ENCODE measurements around the gene AGO3.

DNA sequence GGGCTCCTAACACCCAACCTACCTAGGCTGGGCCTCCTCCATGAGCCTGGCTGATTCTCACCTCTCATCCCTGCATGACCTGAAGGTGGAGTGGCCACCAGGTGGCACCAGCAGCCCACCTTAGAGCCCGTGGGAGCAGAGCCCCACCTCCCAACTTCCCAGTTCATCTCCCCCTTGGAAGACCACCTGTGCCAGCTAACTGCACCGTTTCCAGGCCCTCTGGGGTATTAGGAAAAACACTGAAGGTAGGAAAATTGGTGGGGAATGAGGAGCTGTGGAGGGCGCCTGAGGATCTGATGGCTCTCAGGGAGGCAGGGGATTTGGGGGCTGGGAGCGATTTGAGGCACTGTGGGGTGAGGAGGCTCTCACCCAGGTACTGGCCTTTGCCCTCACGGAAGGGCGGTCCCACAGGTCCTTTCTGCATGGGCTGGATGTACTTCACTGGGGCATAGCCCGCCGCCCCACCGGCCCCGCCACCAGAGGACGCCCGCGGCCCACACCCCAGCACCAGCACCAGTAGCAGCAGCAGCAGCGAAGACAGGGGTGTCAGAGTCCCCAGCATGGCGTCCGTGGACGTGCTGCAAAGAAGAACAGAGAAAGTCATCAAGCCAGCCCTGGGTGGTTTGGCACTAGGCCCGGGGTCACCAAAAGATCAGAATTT, 168.9 kb downstream of the AGO3 start:
- no peak for TF ChIP-seq MAX (IDR thresholded peaks at IDR 0.05)
- TF ChIP-seq, protein P1, sequence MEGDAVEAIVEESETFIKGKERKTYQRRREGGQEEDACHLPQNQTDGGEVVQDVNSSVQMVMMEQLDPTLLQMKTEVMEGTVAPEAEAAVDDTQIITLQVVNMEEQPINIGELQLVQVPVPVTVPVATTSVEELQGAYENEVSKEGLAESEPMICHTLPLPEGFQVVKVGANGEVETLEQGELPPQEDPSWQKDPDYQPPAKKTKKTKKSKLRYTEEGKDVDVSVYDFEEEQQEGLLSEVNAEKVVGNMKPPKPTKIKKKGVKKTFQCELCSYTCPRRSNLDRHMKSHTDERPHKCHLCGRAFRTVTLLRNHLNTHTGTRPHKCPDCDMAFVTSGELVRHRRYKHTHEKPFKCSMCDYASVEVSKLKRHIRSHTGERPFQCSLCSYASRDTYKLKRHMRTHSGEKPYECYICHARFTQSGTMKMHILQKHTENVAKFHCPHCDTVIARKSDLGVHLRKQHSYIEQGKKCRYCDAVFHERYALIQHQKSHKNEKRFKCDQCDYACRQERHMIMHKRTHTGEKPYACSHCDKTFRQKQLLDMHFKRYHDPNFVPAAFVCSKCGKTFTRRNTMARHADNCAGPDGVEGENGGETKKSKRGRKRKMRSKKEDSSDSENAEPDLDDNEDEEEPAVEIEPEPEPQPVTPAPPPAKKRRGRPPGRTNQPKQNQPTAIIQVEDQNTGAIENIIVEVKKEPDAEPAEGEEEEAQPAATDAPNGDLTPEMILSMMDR (IDR thresholded peaks at IDR 0.05; ENCODE audit: low read depth, low read length, missing input control) = peak; percentile 77
- TF ChIP-seq, protein P2, sequence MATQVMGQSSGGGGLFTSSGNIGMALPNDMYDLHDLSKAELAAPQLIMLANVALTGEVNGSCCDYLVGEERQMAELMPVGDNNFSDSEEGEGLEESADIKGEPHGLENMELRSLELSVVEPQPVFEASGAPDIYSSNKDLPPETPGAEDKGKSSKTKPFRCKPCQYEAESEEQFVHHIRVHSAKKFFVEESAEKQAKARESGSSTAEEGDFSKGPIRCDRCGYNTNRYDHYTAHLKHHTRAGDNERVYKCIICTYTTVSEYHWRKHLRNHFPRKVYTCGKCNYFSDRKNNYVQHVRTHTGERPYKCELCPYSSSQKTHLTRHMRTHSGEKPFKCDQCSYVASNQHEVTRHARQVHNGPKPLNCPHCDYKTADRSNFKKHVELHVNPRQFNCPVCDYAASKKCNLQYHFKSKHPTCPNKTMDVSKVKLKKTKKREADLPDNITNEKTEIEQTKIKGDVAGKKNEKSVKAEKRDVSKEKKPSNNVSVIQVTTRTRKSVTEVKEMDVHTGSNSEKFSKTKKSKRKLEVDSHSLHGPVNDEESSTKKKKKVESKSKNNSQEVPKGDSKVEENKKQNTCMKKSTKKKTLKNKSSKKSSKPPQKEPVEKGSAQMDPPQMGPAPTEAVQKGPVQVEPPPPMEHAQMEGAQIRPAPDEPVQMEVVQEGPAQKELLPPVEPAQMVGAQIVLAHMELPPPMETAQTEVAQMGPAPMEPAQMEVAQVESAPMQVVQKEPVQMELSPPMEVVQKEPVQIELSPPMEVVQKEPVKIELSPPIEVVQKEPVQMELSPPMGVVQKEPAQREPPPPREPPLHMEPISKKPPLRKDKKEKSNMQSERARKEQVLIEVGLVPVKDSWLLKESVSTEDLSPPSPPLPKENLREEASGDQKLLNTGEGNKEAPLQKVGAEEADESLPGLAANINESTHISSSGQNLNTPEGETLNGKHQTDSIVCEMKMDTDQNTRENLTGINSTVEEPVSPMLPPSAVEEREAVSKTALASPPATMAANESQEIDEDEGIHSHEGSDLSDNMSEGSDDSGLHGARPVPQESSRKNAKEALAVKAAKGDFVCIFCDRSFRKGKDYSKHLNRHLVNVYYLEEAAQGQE (IDR thresholded peaks at IDR 0.05) = no peak
- TF ChIP-seq TAF1 (conservative IDR thresholded peaks at IDR 0.05) = no peak
- TF ChIP-seq ZBTB33 (IDR thresholded peaks at IDR 0.05) = no peak
- peak; percentile 87 to 89 for TF ChIP-seq RAD21 (IDR thresholded peaks at IDR 0.05)
- TF ChIP-seq GABPA (IDR thresholded peaks at IDR 0.05 in 1 of 2, conservative IDR thresholded peaks at IDR 0.05 in 1 of 2) = no peak
- no peak for TF ChIP-seq HNF4G (IDR thresholded peaks at IDR 0.05)
- TF ChIP-seq JUND (IDR thresholded peaks at IDR 0.05) = no peak
- TF ChIP-seq EGR1 (IDR thresholded peaks at IDR 0.05; ENCODE audit: low read depth in 2 of 2) = no peak
- no peak for TF ChIP-seq NR2F2 (IDR thresholded peaks at IDR 0.05)

All from liver (tissue), 3 donors.